OCI-LY3 (cell line): Measurements from ENCODE around the gene PRSS50.

Experiments used
- H2AFZ ChIP-seq: fragments of 200-600, 300-600 bp; shearing (Covaris generic); 2 replicates; pipeline ENCODE4 v1.6.0; 2014; ENCODE audit warnings: antibody characterized with exemption, low read depth, low read length
- H3K27ac ChIP-seq: fragments of 200-600, 300-600 bp; sonication (generic); 2 replicates; pipeline ENCODE4 v1.5.1; 2014; ENCODE audit warnings: mild to moderate bottlenecking, low read length, moderate library complexity, mixed read lengths
- H3K27me3 ChIP-seq: fragments of 200-600, 300-600 bp; sonication (generic); 2 replicates; pipeline ENCODE4 v1.6.1; 2014; ENCODE audit warnings: low read depth, low read length, mixed read lengths
- H3K36me3 ChIP-seq: fragments of 200-600, 300-600 bp; sonication (generic); replicated peaks from 2 replicates; pipeline ENCODE3; 2014; ENCODE audit warnings: low read depth, low read length, mixed read lengths
- H3K4me1 ChIP-seq: fragments of 300-600, 200-600 bp; sonication (generic); 2 replicates; pipeline ENCODE4 v1.6.1; 2014; ENCODE audit warnings: low read length, mixed read lengths
- H3K4me2 ChIP-seq: fragments of 200-600, 300-600 bp; sonication (generic); 2 replicates; pipeline ENCODE4 v1.6.1; 2014; ENCODE audit warnings: low read length, mixed read lengths
- H3K4me3 ChIP-seq: fragments of 300-600, 200-600 bp; sonication (generic); 2 replicates; pipeline ENCODE4 v1.5.1; 2014; ENCODE audit warnings: antibody characterized with exemption, mild to moderate bottlenecking, low read length, moderate library complexity
- H3K79me2 ChIP-seq: fragments of 300-600, 200-600 bp; shearing (Covaris generic); 2 replicates; pipeline ENCODE4 v1.6.1; 2014; ENCODE audit warnings: mild to moderate bottlenecking, low read length, mixed read lengths
- H3K9ac ChIP-seq: fragments of 300-600, 200-600 bp; shearing (Covaris generic); 2 replicates; pipeline ENCODE4 v1.6.0; 2014; ENCODE audit warnings: mild to moderate bottlenecking, low read length, moderate library complexity
- H3K9me3 ChIP-seq: fragments of 200-600, 300-600 bp; shearing (Covaris generic); 2 replicates; pipeline ENCODE4 v1.6.1; 2014; ENCODE audit warnings: low read length, mixed read lengths; ENCODE audit not compliant: insufficient read depth
- H4K20me1 ChIP-seq: fragments of 200-600, 300-600 bp; sonication (generic); 2 replicates; pipeline ENCODE4 v1.6.1; 2016; ENCODE audit warnings: low read length, mixed read lengths; ENCODE audit not compliant: insufficient read depth
- EZH2phosphoT487 ChIP-seq: fragments of 200-600 bp; shearing (Covaris generic); IDR thresholded peaks from 2 replicates; pipeline ENCODE4 v1.6.1; 2018; ENCODE audit warnings: antibody characterized with exemption, mixed run types, low read depth
- TF ChIP-seq, protein P1 (sequence below): fragments of 200-600, 300-600 bp; sonication (generic); IDR thresholded peaks from 2 replicates; pipeline ENCODE4 v1.5.1; 2014; ENCODE audit warnings: antibody characterized with exemption, low read length, low read depth

Gene PRSS50

DNA sequence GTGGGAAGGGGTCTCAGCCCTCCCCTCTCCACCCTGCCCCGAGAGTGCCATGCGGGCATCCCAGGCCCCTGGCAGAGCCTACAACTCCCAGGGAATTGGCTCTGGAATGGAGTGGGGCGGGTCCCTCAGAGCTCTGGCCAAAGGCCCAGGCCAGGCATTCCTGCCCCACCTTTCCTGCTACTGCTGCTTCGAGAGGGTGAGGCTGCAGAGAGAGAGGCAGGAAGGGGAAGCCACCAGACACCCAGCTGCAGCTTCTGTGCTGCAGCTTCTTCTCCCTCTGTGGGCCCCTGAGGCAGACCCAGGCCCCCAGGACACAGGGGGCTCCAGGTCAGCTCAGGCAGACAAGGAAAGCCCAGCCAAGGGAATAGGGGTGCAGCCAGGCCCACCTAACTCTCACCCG, 26.9 kb downstream of the PRSS50 start:
- no peak overlapping the region for H3K4me3 ChIP-seq
- no peak overlapping the region for H2AFZ ChIP-seq
- peaks cover 21% of the 10 kb centered on the region for H3K79me2 ChIP-seq
- peaks cover 23% of the 10 kb centered on the region for H3K4me1 ChIP-seq
- no peaks in the 10 kb centered on the region for H4K20me1 ChIP-seq
- H3K36me3 ChIP-seq: peaks cover under 1% of the 10 kb centered on the region
- no peak overlapping the region for H3K27ac ChIP-seq
- peaks cover 12% of the 10 kb centered on the region for H3K27me3 ChIP-seq
- TF ChIP-seq EZH2phosphoT487: no peak
- TF ChIP-seq, protein P1, sequence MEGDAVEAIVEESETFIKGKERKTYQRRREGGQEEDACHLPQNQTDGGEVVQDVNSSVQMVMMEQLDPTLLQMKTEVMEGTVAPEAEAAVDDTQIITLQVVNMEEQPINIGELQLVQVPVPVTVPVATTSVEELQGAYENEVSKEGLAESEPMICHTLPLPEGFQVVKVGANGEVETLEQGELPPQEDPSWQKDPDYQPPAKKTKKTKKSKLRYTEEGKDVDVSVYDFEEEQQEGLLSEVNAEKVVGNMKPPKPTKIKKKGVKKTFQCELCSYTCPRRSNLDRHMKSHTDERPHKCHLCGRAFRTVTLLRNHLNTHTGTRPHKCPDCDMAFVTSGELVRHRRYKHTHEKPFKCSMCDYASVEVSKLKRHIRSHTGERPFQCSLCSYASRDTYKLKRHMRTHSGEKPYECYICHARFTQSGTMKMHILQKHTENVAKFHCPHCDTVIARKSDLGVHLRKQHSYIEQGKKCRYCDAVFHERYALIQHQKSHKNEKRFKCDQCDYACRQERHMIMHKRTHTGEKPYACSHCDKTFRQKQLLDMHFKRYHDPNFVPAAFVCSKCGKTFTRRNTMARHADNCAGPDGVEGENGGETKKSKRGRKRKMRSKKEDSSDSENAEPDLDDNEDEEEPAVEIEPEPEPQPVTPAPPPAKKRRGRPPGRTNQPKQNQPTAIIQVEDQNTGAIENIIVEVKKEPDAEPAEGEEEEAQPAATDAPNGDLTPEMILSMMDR: no peak
- H3K9ac ChIP-seq: no peak overlapping the region
- no peaks in the 10 kb centered on the region for H3K9me3 ChIP-seq
- H3K4me2 ChIP-seq: no peak overlapping the region

DNA sequence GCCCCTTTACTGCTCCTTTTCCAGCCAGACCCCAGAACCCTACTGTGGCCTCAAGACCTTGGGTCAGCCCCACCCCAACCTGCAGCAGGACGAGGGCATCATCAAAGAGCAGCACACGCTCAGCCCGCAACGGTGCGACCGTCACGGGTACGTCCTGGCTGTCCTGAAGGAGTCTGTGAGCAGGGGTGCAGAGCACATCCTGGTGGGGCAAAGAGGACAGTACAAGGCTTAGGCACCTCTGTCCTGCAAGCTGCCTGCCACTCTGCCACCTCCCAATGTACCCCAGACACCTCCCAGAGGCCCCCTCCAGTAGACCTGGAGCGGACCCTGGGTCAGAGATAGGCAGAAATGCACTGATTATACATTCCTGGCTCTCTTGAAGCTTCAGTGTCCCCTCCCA, 32.2 kb downstream of the PRSS50 start:
- Histone ChIP-seq H3K27ac (no peak overlapping the region), H3K36me3 (no peaks in the 10 kb centered on the region), H3K79me2 (no peaks in the 10 kb centered on the region), H3K4me2 (no peak overlapping the region), H3K27me3 (no peaks in the 10 kb centered on the region), H3K9ac (no peak overlapping the region), H3K9me3 (no peaks in the 10 kb centered on the region), H3K4me3 (no peak overlapping the region), H4K20me1 (no peaks in the 10 kb centered on the region), H3K4me1 (no peaks in the 10 kb centered on the region), H2AFZ (no peak overlapping the region)
- TF ChIP-seq, protein P1: no peak
- no peak for TF ChIP-seq EZH2phosphoT487

DNA sequence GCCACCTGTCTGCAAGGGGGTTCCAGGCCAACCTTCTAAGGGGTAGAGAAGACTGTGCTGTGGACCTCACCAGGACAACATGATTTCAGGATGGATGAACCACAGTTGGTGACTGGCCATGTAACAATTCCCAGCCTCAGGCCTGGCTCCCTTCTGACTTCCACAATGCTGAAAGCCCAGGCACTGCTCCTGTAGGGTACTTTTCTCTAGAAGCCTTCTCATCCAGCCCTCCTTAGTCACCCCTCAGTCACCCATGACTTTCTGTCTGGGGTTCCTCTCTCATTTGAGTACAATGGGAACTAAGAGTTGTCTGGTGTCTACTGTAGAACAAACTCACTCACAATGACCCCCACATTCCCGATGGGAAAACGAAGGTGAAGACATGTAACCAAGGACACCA, 32.8 kb downstream of the PRSS50 start:
- TF ChIP-seq, protein P1: no peak
- no peak for TF ChIP-seq EZH2phosphoT487
- Histone ChIP-seq H3K9ac (no peak overlapping the region), H3K4me3 (no peak overlapping the region), H3K27ac (no peak overlapping the region), H4K20me1 (peaks cover under 1% of the 10 kb centered on the region; the same call in 1 of the 2 replicates), H3K4me1 (no peaks in the 10 kb centered on the region), H3K27me3 (no peaks in the 10 kb centered on the region), H3K4me2 (no peak overlapping the region), H3K79me2 (no peaks in the 10 kb centered on the region), H3K36me3 (no peaks in the 10 kb centered on the region), H2AFZ (no peak overlapping the region), H3K9me3 (no peaks in the 10 kb centered on the region)

DNA sequence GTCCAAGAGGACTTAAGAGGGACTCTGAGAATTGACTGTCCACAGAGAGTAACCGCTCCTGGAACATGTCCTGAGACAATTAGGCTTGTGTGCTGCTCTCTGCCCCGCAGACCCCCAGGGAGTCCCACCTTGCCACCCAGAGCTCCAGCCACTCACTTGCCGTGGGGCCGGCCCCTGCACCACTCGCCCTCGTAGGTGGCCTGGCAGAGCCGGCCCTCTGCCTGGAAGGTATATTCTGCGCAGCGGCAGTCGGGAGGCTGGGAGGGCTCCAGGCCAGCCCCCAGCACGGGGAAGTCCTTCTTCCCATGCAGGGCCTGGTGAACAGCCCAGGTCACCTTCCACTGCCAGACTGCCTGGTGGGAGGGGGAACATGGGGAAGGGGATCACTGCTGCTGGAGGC, 34.7 kb downstream of the PRSS50 start:
- Histone ChIP-seq H4K20me1 (peaks cover 3% of the 10 kb centered on the region; the same call in 1 of the 2 replicates), H3K4me2 (no peak overlapping the region), H3K36me3 (no peaks in the 10 kb centered on the region), H3K27me3 (no peaks in the 10 kb centered on the region), H3K4me3 (no peak overlapping the region), H3K9ac (no peak overlapping the region), H3K4me1 (no peaks in the 10 kb centered on the region), H3K79me2 (no peaks in the 10 kb centered on the region), H2AFZ (no peak overlapping the region), H3K9me3 (no peaks in the 10 kb centered on the region), H3K27ac (no peak overlapping the region)
- TF ChIP-seq, protein P1: no peak
- TF ChIP-seq EZH2phosphoT487: no peak
